ENCODE results near the gene AMBRA1.

The AMBRA1 gene

DNA sequence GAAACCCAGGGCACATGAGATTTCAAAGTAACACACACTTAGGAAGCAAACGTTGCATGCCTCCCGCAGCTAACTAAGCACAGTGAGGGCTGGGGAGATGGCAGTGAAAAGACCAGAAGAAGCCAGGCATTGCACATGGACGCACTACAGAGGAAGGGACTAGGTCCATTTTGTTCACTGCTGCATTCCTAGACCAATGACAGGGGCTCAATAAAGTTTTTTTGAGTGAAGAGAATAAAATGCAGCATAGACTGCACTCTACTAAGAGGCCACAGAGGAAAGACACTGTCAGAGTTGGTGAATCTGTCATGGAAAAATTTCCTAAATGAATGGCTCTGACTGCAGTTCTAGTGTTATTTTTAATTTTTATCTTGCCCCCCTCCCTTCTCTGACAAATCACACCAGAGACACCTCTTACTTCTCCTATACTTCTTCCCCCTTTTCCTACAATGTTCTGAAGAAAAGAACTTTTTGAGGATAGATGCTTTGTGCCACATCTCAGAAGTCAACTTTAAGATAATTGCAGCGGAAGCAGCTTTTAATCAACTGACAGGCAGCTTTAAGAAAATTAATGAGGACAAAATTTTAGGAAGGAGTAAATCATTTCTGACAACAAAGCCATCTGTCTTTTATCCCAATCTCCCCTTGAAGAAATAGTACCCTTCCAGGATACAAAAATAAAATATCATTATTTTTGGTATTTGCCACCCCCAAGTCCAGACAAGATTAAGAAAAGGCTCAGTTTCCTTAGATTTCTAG, 167.4 kb downstream of the AMBRA1 start:
- TF ChIP-seq CTCF (IDR thresholded peaks at IDR 0.05; ENCODE audit: low read length, missing control alignments): no peak
- H3K4me3 ChIP-seq (replicated peaks; ENCODE audit: low read depth, low read length): no peak overlapping the region
- no peak for DNase-seq (ENCODE audit: low read depth)

- DNase-seq (ENCODE audit: low read depth): no peak
- H3K4me3 ChIP-seq (replicated peaks; ENCODE audit: low read depth, low read length): no peak overlapping the region
- TF ChIP-seq CTCF (IDR thresholded peaks at IDR 0.05; ENCODE audit: low read length, missing control alignments): no peak
Observed at GRCh38 chr11:46422588-46422987, 171.2 kb downstream of the AMBRA1 start.

DNA sequence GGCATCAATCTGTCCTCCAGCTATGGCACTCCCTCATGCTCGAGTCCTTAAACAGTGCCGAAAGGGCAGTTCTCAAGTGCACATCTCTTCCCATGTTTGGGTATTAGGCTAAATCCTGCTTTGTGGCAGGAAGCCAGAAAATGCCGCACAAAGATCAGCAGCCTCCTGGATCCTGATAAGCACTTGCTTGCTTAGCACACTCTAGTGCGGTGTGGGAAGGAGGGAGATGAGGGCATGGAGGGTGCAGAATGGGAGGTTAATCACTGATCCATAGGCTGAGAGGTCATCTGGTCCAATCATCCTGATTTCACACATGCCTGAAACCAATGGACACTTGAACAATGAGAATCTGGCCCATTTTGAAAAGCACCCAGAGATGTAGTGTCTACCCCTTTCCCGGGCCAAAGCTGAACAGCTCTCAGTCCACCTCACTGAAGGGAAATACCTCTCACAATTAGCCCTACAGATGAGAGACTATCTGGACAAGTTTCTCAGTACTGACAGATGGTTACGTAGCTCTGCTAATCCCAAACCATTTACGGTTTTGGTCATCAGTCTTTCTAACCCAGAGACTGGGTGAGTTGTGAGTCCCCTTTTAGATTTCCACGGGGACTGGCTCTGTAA, 172.5 kb downstream of the AMBRA1 start:
- H3K4me3 ChIP-seq (replicated peaks; ENCODE audit: low read depth, low read length): no peak overlapping the region
- TF ChIP-seq CTCF (IDR thresholded peaks at IDR 0.05; ENCODE audit: low read length, missing control alignments): no peak
- DNase-seq (ENCODE audit: low read depth): no peak

- H3K4me3 ChIP-seq (replicated peaks; ENCODE audit: low read depth, low read length): no peak overlapping the region
- no peak for DNase-seq (ENCODE audit: low read depth)
- TF ChIP-seq CTCF (IDR thresholded peaks at IDR 0.05; ENCODE audit: low read length, missing control alignments): no peak
Observed at GRCh38 chr11:46420513-46420912, 173.3 kb downstream of the AMBRA1 start.

DNA sequence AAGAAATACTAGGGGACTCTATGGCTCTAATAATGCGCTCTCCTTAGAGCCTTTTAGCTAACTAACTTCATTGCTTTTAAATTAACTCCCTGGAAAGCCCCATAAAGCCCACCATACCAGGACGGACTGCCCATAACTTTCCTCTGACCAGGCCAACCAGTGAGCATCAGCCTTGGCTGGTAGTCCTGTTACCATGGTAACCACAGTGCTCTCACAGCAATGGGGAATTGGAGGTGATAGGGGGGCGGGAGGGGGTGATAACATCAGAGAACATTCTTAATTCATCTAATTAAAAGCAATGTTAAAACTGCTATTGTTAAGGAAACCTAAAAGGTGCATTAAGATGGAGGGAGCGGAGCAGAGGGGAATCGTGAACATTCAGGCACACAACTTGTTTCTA, 175.1 kb downstream of the AMBRA1 start:
- no peak for DNase-seq (ENCODE audit: low read depth)
- H3K4me3 ChIP-seq (replicated peaks; ENCODE audit: low read depth, low read length): no peak overlapping the region
- TF ChIP-seq CTCF (IDR thresholded peaks at IDR 0.05; ENCODE audit: low read length, missing control alignments): no peak

GRCh38 chr11:46417711-46418110, 176.1 kb downstream of the AMBRA1 start:
- no peak for DNase-seq (ENCODE audit: low read depth)
- H3K4me3 ChIP-seq (replicated peaks; ENCODE audit: low read depth, low read length): no peak overlapping the region
- no peak for TF ChIP-seq CTCF (IDR thresholded peaks at IDR 0.05; ENCODE audit: low read length, missing control alignments)

DNA sequence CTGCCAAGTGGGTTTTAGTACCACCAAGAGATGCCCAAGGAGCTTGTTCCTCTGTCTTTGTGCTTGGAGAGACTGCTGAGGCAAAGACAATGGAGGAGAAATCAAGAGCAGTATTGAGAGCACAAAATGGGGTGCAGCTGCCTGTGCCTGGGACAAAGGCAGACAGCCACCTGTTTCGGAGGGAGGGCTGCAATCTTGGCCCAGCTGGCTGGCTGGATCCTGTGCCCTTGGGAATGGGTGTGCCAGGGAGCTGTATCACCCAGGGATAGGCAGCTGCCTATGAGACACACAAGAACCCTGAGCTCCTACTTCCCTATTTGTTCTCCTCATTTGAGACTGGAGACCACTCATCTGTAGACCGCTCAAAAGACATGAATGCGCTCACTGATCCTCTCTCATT, 178.9 kb downstream of the AMBRA1 start:
- no peak for TF ChIP-seq CTCF (IDR thresholded peaks at IDR 0.05; ENCODE audit: low read length, missing control alignments)
- DNase-seq (ENCODE audit: low read depth): no peak
- no peak overlapping the region for H3K4me3 ChIP-seq (replicated peaks; ENCODE audit: low read depth, low read length)

Measured in fibroblast of pulmonary artery (primary cell).